GM18868 (cell line): ENCODE measurements around the gene DLGAP4.

Experiments used
- ATAC-seq: cut with Tn5 transposase; IDR thresholded peaks from one replicate; pipeline ENCODE4 v1.9.1; 2021; ENCODE audit warnings: mild to moderate bottlenecking, moderate library complexity; ENCODE audit not compliant: unreplicated experiment

Gene DLGAP4

DNA sequence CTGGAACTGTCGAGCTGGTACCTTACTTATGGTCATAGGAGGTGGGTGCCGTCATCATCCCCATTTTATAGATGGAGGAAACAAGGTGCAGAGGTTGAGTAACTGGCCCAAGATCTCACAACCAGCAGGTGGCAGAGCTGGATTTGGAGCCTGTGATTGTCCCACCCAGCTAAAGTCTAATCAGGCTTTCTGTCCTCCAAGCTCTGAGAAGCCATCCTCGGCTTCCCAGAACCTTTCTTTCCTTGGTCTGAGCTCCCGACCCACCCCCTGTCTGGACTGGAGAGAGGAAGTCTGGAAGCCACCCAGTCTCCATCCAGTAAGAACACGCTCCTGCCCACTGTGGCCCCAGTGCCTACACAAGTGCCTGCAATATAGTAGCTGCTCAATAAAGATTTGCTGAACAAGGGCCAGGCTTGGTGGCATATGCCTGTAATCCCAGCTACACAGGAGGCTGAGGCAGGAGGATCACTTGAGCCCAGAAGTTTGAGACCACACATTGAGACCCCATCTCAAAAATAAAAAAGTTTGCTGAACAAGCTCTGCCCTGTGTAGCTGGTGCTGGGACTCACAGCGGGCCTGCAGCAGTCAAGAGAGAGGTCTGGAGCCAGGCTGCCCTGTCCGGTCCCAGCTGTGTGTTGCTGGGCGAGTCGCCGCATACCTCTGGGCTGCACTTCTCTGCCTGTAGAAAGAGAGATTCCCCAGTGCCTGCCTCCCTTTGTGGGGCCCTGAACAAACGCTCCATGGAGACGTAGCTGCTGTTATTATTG, 32.5 kb upstream of the DLGAP4 start:
- no peak for ATAC-seq

DNA sequence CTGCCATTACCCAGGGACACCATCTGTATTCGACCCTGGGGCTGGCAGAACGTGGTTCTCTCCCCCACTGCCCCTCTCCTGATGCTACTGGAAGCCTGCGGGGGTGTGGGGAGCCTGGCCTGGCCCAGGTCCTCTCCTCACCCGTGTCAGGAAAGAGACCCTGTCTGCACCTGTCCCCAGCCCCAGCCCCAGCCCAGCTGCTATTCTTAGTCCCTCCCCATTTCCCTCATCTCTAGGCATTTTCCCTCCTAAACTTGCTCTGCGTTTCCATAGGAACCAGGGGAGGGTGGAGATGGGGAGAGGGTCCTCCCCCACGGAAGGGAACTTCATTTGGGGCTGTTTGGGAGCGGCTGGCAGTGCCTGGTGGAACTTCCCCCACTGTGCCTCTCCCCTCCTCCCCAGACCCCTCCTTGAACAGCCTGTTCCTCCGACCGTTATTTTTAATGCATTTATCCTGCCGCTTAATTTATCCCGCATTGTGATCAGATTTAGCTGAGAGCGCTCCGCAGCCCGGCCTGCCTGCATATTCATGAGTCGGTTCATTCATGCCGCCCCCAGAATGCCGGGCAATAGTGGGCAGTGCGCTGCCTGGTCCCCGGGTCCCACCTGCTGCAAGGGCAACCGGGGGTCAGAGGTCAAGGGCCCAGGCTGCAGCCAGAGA, 31.8 kb upstream of the DLGAP4 start:
- ATAC-seq = no peak

DNA sequence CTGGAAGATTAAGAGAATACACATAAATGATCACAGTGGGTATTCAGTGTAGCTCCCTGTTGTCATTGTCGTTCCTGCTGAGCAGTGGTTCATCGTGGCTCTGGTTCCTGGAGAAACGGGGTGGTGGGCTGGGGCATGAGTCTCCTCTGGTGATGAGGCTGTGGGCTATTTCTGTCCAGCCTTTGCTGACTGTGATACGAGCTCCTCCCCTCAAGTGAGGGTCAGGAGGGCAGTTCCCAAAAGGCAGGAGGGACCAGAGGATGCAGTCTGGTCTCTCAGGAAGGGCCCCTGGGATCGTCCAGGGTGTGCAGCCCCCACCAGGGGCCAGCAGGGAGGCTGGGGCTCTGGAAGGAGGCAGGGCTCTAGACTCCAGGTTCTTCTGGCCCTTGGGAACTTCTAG, 31.1 kb upstream of the DLGAP4 start:
- ATAC-seq = no peak

DNA sequence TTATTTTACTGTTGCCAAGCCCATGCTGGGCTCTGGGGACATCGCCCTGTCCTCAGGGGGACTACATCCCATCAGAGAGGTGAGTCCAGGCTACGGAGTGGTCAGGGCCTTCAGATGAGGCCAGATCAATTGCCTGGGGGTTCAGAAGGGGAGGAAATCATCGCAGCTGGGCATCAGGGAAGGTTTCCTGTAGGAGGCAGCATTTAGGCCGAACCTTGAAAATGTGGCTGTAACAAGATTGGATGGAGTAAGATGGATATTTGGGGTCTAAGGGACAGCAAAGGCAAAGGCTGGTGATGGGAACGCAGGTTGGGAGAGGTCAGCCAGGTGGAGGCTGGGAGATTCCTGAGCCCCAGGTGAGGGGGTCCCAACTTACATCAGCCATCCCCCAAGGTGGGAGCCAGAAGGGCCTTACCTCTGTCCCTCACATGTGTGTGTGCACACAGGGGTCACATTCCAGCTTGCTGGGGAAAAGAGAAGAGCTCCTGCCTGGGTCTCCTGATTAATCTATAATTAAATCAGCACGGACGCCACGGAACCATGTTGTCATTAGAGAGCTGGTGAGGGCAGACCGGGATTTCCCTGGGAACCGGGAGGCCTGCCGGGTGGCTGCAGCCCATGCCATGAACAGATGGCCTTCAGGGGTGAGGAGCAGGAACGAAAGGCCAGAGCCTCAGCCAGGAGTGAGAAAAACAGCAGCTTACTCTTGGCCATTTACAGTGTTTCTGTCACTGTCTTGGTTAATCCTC, 30.5 kb upstream of the DLGAP4 start:
- ATAC-seq = no peak

DNA sequence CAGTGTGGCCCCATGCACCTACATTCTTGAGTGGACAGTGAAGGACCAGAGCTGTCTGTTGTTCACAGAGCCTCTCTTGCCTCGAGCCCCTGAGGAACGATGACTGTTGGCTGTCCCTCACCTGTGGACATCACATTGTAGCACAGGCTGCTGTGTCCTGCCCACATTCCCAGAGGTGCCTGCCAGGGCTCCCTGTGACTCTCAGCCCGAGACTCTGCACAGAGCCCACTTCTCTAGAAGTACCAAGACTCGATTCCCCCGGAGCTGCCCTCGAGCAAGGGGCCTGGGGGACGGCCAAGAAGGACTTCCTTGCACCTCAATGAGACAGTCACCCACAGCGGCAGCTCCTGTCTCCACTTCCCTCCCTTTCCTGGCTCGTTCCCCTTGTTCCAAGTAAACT, 28.6 kb upstream of the DLGAP4 start:
- no peak for ATAC-seq

DNA sequence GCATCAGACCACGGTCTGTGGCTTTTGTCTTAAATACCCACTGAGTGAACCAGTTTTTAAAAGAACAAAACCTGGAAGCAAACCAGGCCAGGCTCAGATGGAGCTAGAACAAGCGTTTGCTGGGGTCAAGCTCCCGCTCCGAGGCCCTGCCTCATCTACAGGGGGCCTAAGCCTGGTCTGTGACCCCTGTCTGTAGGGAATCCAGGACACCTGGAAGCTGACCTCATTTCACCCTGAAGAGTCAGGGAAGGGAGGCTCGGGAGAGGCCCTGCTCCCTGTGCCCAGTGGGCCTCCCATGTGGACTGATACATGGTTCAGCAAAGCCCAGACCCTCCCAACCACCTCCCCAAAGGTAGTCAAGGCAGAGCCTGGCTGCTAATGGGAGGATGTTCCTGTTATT, 26.8 kb upstream of the DLGAP4 start:
- no peak for ATAC-seq

DNA sequence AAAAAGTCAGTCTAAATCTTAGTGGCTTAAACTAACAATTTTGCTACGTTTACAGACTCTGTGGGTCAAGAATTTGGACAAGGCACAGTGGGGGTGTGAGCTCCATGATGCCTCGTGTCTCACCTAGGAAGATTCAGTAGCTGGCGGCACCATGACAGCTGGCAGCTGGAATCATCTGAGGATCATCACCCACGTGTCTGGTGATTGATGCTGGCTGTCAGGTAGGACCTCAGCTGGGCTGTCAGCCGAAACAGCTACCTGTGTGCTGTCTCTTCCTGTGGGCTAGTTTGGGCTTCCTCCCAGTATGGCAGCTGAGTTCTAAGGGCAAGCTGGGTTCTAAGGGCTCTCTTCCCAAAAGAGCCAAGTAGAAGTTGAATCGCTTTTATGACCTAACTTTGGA, 26.4 kb upstream of the DLGAP4 start:
- no peak for ATAC-seq

DNA sequence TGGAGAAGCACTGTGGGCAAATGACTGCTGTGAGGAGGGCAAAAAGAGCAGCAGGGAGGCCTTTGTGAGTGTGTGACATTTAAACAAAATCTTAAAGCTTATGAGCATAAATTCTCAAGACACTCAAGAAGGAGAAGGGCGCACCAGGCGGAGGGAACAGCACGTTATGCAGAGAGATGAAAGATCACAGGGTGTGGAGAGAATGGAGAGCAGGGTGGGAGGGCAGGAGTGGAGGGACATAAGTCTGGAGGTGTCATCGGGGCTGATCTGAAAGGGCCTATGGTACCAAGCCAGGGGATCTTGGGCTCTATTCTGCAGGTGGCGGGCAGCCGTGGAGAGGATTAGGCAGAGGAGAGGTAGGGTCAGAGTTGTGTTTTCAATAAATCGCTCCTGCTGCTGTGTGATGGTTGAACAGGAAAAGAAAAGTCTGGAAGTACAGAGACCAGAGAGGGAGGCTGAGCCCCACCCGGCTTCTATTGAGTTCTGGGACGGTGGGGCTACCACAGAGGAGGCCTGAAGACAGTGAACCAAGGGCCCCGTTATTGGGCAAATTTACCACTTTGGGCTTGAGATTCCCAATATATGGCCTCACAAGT, 24.3 kb upstream of the DLGAP4 start:
- ATAC-seq = no peak

DNA sequence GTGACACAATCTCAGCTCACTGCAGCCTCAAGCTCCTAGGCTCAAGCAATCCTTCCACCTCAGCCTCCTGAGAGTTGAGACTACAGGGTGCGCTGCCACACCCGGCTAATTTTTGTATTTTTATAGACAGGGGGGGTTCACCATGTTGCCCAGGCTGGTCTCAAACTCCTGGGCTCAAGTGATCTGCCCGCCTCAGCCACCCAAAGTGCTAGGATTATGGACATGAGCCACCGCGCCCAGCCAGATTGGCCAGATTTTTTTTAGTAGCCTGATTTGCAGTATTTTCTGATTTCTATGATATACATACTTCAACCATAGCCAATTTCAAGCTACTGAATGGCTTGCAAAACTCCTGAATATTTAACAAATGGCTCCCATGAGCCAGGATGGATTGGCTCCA, 21.4 kb upstream of the DLGAP4 start:
- no peak for ATAC-seq

DNA sequence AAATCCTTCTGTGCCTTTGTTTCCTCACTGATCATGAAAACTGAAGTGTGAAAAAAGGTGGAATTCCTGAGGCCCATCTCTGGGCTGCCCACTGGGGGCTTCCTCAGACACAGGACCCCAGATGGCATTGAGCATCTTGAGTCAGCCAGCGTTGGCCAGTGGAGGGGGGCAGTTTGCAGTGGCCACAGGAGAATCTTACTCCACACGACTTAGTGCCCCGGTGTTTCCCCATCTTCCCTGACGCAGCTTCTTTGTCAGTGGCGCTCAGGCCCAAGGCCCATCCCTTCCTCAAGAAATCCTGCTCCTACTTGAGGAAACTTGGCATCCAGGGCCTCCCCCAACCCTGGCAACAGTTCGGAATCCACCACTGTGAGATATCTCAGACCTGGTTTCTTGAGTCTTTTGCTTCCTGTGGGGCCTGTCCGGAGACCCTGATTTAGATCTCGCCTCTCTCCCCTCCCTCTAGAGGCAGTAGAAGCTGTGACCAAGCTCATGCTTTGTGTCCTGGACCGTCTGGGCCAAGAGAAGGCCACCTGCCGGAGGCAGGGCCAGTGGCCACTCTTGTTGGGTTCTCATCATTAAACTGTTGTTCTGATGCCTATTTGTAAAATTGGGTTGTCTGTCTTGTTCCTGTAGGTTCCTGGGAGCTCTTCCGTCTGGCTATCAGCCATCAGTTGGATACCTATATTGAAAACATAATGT, 20.2 kb upstream of the DLGAP4 start:
- no peak for ATAC-seq

DNA sequence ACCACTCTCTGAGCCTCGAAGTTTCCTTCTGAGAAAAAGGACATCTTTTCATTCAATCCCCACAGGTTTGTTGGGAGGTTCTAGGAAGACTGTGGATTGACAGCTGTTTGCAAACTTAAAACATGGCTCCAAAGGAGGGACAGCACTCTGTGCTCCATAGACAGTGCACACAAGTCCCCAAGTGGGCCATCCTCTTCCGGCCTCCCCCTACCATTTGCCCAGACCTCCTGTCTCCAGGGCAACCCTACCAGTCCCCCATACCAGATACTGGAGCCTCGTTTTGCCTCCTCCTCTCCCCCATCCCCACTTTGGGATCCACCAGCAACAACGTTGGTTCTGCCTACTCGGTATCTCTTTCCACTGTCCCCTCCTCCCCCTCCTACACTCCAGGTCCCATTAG, 8.5 kb upstream of the DLGAP4 start:
- no peak for ATAC-seq

DNA sequence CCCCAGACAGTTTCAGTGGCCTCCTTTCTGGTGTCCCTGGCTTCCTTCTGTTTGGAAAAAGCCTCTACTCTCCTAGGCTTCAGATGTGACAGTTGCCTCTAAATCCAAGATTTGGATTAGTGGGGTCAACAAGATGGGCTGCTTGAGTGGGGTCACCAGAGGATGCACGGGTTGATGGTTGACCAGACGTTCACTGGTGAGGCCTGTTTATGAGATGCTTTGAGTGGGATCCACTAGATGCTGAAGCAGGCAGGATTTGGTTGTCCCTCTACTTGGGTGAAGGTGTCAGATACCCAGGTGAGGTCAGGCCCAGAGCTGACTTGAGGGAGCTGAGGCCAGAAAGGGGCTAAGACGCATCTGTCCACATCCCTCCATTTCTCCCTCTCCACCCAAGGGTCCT, 8.1 kb upstream of the DLGAP4 start:
- no peak for ATAC-seq

DNA sequence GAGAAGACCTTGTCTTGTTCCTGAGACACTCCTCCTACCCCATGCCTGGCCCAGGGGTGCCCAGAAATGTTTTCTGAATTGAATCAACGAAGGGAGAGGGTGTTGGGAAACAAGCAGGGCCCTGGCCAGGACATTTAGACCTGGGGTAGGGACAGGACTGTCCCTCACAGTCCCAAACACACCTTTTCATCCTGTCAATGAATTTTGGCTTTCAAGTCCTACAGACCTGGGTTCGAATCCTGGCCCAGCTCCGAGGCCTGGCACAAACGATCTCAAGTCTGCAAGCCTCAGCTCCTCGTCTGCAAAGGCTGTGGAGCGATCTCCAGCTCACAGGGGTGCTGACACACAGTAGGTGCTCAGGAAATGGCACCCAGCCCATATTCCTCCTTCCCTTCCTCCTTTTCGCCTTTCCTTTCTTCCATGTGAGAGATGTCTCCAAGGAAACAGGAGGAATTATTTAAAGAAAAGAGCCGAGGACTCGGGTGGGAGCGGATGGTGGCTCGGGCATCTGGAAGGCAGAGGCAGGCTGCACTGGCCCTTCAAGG, 7.3 kb upstream of the DLGAP4 start:
- no peak for ATAC-seq

DNA sequence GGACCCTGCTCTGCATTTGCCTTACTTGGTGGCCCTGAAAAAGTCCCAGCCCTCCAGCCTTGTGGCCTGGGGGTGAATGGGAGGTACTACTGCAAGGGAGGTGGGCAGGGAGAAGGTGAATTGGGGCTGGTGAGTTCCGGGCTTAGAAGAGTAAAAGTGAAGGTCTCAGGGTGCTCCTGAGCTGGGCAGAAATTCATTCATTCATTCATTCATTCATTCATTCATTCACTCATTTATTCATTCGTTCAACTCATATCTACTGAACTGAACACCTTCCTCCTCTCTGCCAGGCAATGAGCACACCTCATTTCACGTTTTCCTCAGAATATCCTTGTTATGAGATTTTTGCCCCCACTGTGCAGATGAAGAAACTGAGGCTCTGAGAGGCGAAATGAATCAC, 6.7 kb upstream of the DLGAP4 start:
- no peak for ATAC-seq

DNA sequence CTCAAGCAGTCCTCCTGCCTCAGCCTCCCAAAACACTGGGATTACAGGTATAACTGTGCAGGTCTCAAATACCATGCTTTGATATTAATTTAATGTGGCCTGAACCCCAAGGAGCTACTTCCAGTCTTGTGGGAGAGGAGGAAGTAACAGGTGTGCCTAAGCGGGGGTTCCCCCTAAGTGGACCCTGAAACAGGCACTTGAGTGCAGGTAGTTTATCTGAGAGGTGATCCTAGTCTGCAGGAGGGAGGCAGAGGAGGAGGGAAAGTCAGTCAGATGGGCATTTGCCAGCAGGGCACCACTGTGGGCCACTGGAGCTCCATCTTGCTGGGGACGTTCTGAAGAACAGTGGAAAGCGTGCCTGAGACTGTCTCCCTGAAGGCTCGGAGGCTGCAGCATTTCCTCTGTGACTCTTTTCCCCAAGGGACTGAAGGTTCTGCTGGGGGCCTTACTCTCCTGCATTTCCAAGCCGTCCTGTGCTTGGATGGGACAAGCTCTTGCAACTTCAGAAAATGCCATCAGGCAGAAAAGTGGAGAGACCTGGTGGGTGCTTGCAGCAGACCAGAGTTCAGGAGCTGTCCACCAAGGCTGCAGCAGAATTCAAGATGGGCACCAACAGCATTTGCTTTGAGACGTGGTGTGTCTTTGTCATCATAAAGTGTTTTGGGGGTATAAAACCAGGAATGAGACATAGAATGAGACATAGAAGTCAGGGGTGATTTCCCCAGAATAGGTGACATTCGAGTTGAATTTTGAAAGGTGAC, 4.6 kb upstream of the DLGAP4 start:
- ATAC-seq = no peak

DNA sequence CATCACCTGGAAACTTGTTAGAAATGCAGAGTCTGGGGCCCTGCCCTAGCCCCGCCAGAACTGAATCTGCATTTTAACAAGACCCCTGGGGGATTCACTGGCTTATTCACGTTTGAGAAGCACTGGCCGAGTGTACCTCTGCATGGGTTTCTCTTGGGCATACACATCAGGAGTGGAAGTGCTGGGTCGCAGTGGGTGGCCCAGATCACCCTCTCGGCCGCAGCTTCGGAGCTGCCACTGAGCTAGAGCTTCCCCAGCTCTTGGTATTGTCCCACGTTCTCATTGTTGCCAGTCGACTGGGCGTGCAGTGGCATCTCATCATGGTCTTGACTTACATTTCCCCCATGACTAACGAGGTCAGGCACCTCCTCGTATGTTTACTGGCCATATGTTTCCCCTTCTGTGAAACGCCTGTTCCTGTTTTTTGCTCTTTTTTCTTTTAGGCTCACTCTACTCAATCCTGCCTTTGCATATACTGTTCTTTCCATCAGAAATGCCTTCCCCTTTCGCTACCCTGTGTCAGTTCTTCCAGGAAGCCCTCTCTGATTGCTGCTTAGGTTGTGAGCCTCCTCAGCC, 3.0 kb upstream of the DLGAP4 start:
- ATAC-seq = no peak

DNA sequence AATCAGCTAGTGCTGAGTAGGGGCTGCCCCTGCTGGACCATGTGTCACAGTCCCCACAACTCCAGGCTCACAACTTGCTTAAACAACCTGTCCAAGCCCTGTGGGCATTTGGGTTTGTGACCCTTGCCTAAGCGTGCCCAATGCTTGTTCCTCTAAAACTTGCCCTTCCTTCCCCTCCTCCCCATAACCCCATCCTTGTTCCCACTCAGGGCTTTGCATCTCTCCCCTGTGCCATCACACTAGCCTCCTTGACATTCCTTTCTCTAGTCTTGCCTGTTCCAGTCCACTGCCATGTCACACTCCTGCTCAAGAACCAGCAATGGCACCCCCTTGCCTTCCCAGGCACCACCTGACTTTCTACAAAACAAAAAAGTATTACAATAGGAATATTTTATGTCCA, 2.3 kb upstream of the DLGAP4 start:
- ATAC-seq = no peak

DNA sequence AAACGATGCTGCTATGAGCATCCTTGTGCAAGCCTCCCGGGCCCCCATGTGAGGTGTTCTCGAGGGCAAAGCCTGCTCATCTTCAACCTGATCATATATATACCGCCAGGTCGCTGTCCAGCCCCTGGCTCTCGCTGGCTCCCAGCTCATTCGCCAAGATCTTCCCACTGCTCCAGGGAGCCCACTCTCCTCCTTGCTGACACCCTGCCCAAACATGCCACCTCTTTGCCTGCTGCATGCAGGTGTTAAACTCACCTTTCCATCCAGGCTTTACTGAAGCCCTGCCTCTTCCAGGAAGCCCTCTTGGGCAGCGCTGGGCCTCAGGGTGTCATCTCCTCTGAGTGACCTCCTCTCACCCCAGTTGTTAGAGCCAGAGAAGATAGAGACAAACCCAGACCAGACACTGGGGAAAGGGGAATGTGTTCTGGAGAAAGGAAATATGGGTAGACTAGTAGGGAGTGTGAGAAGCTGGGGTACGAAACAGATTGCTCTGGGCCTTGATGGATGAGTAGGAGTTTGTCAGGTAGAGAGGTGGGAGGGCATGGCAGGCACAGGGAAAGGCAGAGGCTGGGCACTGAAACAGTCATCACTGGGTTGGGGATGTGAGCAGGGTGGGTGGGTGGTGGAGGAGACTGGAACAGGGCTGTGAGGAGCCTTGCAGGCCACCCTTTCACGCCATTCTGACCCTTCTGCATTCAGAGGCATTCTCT, 1.2 kb upstream of the DLGAP4 start:
- no peak for ATAC-seq
